HTR-8/SVneo (cell line): ENCODE data around the gene KCNH8.
"Not testable (repeated sequence)": the region's sequence is repeated elsewhere in the genome, so short reads cannot be mapped to it uniquely, and the experiment has no call there.

Experiments used
- DNase-seq: peaks from one replicate; pipeline ENCODE4 v3.0.0; 2011; ENCODE audit warnings: low spot score, mixed read lengths; ENCODE audit not compliant: insufficient read length
- FAIRE-seq: peaks from 2 replicates; lab custom pipeline; 2011; peaks lifted over from hg19 to GRCh38; lab: Jason Lieb, UNC

Gene KCNH8

GRCh38 chr3:19233882-19234784 lies 85.8 kb downstream of the KCNH8 start:
- not testable (repeated sequence) for FAIRE-seq, DNase-seq

GRCh38 chr3:19248143-19248542 lies 99.8 kb downstream of the KCNH8 start:
- no peak for DNase-seq
- no peak for FAIRE-seq

- DNase-seq (no peak), FAIRE-seq (no peak)
Observed at GRCh38 chr3:19248767-19249166, 100.5 kb downstream of the KCNH8 start.

GRCh38 chr3:19250959-19251610 lies 102.8 kb downstream of the KCNH8 start:
- DNase-seq (no peak), FAIRE-seq (no peak)

GRCh38 chr3:19254189-19254588 lies 105.9 kb downstream of the KCNH8 start:
- DNase-seq (no peak), FAIRE-seq (no peak)

- no peak for FAIRE-seq
- DNase-seq, result no peak
Observed at GRCh38 chr3:19254784-19255338, 106.6 kb downstream of the KCNH8 start.

- FAIRE-seq (no peak), DNase-seq (no peak)
Observed at GRCh38 chr3:19256313-19256712, 108.0 kb downstream of the KCNH8 start.

- no peak for DNase-seq
- FAIRE-seq, result no peak
Observed at GRCh38 chr3:19263606-19264005, 115.3 kb downstream of the KCNH8 start.

GRCh38 chr3:19264424-19264823 lies 116.1 kb downstream of the KCNH8 start:
- DNase-seq, result no peak
- FAIRE-seq, result no peak

- no peak for FAIRE-seq
- no peak for DNase-seq
Observed at GRCh38 chr3:19267040-19267439, 118.7 kb downstream of the KCNH8 start.

GRCh38 chr3:19270481-19270880 lies 122.2 kb downstream of the KCNH8 start:
- DNase-seq (no peak), FAIRE-seq (no peak)

GRCh38 chr3:19272296-19272695 lies 124.0 kb downstream of the KCNH8 start:
- DNase-seq (no peak), FAIRE-seq (no peak)

- no peak for DNase-seq
- FAIRE-seq, result no peak
Observed at GRCh38 chr3:19273091-19273490, 124.8 kb downstream of the KCNH8 start.

- FAIRE-seq (no peak), DNase-seq (no peak)
Observed at GRCh38 chr3:19274576-19274975, 126.3 kb downstream of the KCNH8 start.

GRCh38 chr3:19284974-19285373 lies 136.7 kb downstream of the KCNH8 start:
- FAIRE-seq, result no peak
- no peak for DNase-seq

GRCh38 chr3:19293295-19293694 lies 145.0 kb downstream of the KCNH8 start:
- FAIRE-seq (no peak), DNase-seq (no peak)

GRCh38 chr3:19295208-19295607 lies 146.9 kb downstream of the KCNH8 start:
- DNase-seq (no peak), FAIRE-seq (no peak)

- FAIRE-seq, result no peak
- no peak for DNase-seq
Observed at GRCh38 chr3:19331931-19332330, 183.6 kb downstream of the KCNH8 start.

- DNase-seq (no peak), FAIRE-seq (no peak)
Observed at GRCh38 chr3:19334120-19334519, 185.8 kb downstream of the KCNH8 start.

- DNase-seq, result no peak
- no peak for FAIRE-seq
Observed at GRCh38 chr3:19338769-19339168, 190.5 kb downstream of the KCNH8 start.

GRCh38 chr3:19342389-19342788 lies 194.1 kb downstream of the KCNH8 start:
- FAIRE-seq, result no peak
- no peak for DNase-seq
